Measurements from ENCODE around the gene LRBA.
"Not testable (repeated sequence)": the region's sequence is repeated elsewhere in the genome, so short reads cannot be mapped to it uniquely, and the experiment has no call there.

GRCh38 chr4:150564967-150565366, 450.1 kb downstream of the LRBA start:
- TF ChIP-seq, protein P1, sequence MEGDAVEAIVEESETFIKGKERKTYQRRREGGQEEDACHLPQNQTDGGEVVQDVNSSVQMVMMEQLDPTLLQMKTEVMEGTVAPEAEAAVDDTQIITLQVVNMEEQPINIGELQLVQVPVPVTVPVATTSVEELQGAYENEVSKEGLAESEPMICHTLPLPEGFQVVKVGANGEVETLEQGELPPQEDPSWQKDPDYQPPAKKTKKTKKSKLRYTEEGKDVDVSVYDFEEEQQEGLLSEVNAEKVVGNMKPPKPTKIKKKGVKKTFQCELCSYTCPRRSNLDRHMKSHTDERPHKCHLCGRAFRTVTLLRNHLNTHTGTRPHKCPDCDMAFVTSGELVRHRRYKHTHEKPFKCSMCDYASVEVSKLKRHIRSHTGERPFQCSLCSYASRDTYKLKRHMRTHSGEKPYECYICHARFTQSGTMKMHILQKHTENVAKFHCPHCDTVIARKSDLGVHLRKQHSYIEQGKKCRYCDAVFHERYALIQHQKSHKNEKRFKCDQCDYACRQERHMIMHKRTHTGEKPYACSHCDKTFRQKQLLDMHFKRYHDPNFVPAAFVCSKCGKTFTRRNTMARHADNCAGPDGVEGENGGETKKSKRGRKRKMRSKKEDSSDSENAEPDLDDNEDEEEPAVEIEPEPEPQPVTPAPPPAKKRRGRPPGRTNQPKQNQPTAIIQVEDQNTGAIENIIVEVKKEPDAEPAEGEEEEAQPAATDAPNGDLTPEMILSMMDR (IDR thresholded peaks at IDR 0.05; ENCODE audit: low read length): not testable (repeated sequence)
- TF ChIP-seq EZH2 (optimal IDR thresholded peaks at IDR 0.05; ENCODE audit: low read depth, low read length): not testable (repeated sequence)

All from MM.1S (cell line).